Stomach (tissue), 9 donors: Measurements from ENCODE around the gene KRTAP10-4. TPM values are rescaled to one million over a fixed set of nuclear protein-coding genes. Genes with fewer than 3 reads are reported as not detected.

ENCODE experiments used
- DNase-seq, 2 donors: peaks; one replicate each; pipeline versions ENCODE4 v3.0.0 to v3.0.0-alpha.2; 2013 to 2019
- H3K27ac ChIP-seq, 5 donors: fragments of 200-600 bp in 4 of 5; sonication (generic) in 4 of 5; one replicate each; pipeline ENCODE4 v1.5.1; 2013 to 2019; ENCODE audit warnings: mild to moderate bottlenecking in 1 of 5, moderate library complexity in 1 of 5
- H3K27me3 ChIP-seq, 3 donors: fragments of 200-600 bp; sonication (generic); one replicate each; pipeline ENCODE4 v1.5.1; 2017 to 2019; ENCODE audit warnings: mixed run types in 1 of 3
- H3K36me3 ChIP-seq, 4 donors: fragments of 200-600 bp; sonication (generic); 1 replicate in 3 of 4; 2 replicates in 1 of 4; pipeline ENCODE4 v1.5.1; 2016 to 2019
- H3K4me1 ChIP-seq, 4 donors: fragments of 200-600 bp; sonication (generic); one replicate each; pipeline ENCODE4 v1.5.1; 2016 to 2019
- H3K4me3 ChIP-seq, 4 donors: fragments of 200-600 bp; sonication (generic) in 3 of 4; one replicate each; pipeline ENCODE4 v1.5.1; 2016 to 2019; ENCODE audit warnings: mild to moderate bottlenecking in 1 of 4
- H3K9me3 ChIP-seq, 4 donors: fragments of 200-600 bp; sonication (generic); one replicate each; pipeline ENCODE4 v1.5.1; 2016 to 2019
- EP300 ChIP-seq: sonication (generic); formaldehyde crosslinking; IDR thresholded peaks from one replicate; pipeline ENCODE4 v1.6.1; 2017; ENCODE audit warnings: antibody characterized with exemption
- POLR2A ChIP-seq, 4 donors: fragments of 450-650 bp; IDR thresholded peaks; one replicate each; pipeline ENCODE4 v1.6.1; 2016; ENCODE audit warnings: antibody characterized with exemption in 4 of 4, control low read depth in 2 of 4, mild to moderate bottlenecking in 1 of 4, moderate library complexity in 1 of 4
- POLR2AphosphoS5 ChIP-seq, 3 donors: sonication (generic); formaldehyde crosslinking; IDR thresholded peaks; one replicate each; pipeline ENCODE4 v1.6.1; 2016; ENCODE audit warnings: antibody characterized with exemption in 3 of 3
- WGBS, 5 donors: extraction: QIAGEN DNeasy Blood & Tissue Kit in 3 of 5; methylation state at CpG; one replicate each; pipeline versions ENCODE4 v1.1.5 to v1.1.7; 2013 to 2018; 5-methylcytosine and 5-hydroxymethylcytosine counted together
- intact Hi-C: fragments of 100-400 bp; cut with DNase I; formaldehyde crosslinking; loops from one replicate; pipeline ENCODE4 v1.15.1; 2023; ENCODE audit warnings: low total_unique reads
- polyA plus RNA-seq, 3 donors: library from polyadenylated mRNA; stranded (reverse); fragments of 200-250 nt; gene quantifications; one replicate each; pipeline ENCODE4 v1.2.3, GENCODE V29; 2013
- total RNA-seq, 5 donors: library from RNA; depleted of rRNA; stranded (reverse); fragments of >200 nt; gene quantifications; one replicate each; pipeline versions ENCODE4 v1.1.0 to v1.2.3, GENCODE V29; 2014 to 2016
- TF ChIP-seq, protein P1 (sequence below), 7 experiments: fragments of 450-650 bp in 4 of 7; fragments of 200-600 bp in 3 of 7; sonication (generic) in 3 of 7; IDR thresholded peaks; one replicate each; pipeline ENCODE4 v1.5.1; 2016 to 2019; ENCODE audit warnings: antibody characterized with exemption in 7 of 7, control low read depth in 2 of 7, mild to moderate bottlenecking in 1 of 7
- donor health status: healthy with polysubstance abuse.
- donor health status: Bipolar disorder and iron deficiency.
- donor health status: healthy.

KRTAP10-4 gene
- total and polyA plus RNA-seq, 8 donors: not detected

DNA sequence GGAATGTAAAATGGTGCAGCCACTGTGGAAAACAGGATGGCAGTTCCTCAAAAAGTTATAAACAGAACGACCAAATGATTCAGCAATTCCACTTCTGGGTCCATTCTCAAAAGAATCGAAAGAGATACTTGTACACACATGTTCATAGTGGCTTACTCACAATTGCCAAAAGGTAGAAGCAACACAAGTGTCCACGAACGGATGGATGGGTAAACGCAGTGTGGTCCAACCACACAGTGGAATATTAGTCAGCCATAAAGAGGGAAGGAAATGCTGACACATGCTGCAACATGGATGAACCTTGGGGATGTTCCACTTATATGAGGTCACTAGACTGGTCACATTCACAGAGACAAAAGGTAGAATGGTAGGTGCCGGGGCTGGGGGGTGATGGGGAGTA is 38.8 kb upstream of the KRTAP10-4 start:
- DNase-seq: no peak
- intact Hi-C loops: no loop called here

DNA sequence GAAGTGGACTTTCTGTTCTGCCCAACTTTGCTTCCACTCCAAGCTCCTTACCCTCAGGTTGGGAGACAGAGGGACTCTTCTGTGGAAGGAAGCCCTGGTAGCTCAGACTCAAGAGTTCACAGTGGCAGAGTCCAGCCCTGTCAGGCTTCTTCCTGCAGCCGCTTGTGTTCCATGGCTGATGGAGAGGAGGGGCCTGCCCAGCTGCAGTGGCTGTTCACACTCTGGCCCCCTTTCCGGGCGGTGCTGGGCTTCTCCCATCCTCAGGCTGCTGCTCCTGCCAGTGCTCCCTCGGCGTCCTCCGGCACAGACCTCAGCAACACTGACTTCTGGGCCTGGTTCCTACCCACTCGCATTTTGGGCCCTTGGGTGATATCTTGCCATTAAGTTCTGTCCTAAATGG is 37.6 kb upstream of the KRTAP10-4 start:
- TF ChIP-seq POLR2AphosphoS5 (IDR thresholded peaks at IDR 0.05) (no peak), POLR2A (IDR thresholded peaks at IDR 0.05) (no peak), EP300 (no peak)
- TF ChIP-seq, protein P1, sequence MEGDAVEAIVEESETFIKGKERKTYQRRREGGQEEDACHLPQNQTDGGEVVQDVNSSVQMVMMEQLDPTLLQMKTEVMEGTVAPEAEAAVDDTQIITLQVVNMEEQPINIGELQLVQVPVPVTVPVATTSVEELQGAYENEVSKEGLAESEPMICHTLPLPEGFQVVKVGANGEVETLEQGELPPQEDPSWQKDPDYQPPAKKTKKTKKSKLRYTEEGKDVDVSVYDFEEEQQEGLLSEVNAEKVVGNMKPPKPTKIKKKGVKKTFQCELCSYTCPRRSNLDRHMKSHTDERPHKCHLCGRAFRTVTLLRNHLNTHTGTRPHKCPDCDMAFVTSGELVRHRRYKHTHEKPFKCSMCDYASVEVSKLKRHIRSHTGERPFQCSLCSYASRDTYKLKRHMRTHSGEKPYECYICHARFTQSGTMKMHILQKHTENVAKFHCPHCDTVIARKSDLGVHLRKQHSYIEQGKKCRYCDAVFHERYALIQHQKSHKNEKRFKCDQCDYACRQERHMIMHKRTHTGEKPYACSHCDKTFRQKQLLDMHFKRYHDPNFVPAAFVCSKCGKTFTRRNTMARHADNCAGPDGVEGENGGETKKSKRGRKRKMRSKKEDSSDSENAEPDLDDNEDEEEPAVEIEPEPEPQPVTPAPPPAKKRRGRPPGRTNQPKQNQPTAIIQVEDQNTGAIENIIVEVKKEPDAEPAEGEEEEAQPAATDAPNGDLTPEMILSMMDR (IDR thresholded peaks at IDR 0.05): no peak
- intact Hi-C loops: no loop called here
- H3K9me3 ChIP-seq: no peaks in the 10 kb centered on the region
- H3K27me3 ChIP-seq: peaks cover 0 to 51% (median 6%) of the 10 kb centered on the region in 3 donors
- H3K27ac ChIP-seq: no peak overlapping the region
- H3K4me3 ChIP-seq: no peak overlapping the region
- no peak for DNase-seq
- H3K36me3 ChIP-seq: no peaks in the 10 kb centered on the region
- no peaks in the 10 kb centered on the region for H3K4me1 ChIP-seq
- WGBS, 5 donors: 46 to 63% (median 57%) methylated on average over 2 to 7 of the region's 7 CpGs

More for the DNA sequence above, 38.8 kb upstream of the KRTAP10-4 start:
- Histone ChIP-seq H3K4me3 (no peak overlapping the region), H3K27me3 (peaks cover 0 to 55% (median 6%) of the 10 kb centered on the region in 3 donors), H3K27ac (no peak overlapping the region), H3K9me3 (no peaks in the 10 kb centered on the region), H3K36me3 (no peaks in the 10 kb centered on the region), H3K4me1 (no peaks in the 10 kb centered on the region)
- 88 to 93% (median 90%) methylated on average over 6 of the region's 6 CpGs for WGBS, 5 donors
- TF ChIP-seq POLR2A (IDR thresholded peaks at IDR 0.05) (no peak), EP300 (no peak), POLR2AphosphoS5 (IDR thresholded peaks at IDR 0.05) (no peak)
- TF ChIP-seq, protein P1 (IDR thresholded peaks at IDR 0.05): no peak

DNA sequence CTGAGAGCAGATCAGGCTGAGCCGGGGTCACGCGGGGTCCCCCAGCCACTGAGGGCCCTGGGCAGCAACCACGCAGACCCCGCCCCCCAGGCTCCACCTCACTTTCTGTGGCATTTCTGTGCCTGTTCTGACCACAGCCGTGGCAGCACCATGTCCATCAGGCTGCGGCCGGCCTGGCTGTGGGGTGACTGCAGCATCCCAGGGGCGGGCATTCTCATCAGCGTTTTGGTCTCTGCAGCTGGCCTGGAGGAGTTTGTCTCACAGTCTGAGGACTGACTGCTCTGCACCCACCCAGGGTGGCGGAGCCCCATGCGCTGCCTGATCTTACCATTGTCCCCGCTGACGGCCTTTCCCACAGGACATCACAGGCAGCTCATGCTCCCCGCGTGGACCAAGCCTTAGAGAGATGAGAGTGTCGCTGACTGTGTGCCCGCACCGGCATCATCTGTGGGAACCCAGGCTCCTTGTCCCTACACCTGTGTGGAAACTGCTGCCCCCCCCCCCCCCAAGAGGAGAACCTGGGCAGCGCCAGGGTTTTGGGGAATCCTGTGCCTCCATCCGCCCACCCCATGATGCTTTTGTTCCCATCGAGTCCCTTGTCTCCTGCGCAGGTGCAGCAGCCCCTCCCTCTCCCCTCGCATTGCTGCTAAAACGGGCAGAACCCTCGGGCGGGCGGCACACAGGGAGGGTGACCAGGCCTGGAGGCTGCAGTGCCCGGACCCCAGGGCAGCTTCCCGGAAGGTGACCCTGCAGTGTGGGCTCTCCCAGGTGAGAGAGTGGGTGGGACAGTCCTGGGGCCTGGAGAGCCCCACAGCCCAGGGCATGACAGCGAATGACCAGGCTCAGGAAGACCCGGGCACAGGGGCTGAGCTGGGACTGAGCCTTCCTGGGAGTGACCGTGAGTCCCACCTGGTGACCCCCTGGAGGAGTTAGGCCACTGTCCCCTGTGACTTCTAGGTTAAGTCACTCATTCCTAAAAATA is 35.3 kb upstream of the KRTAP10-4 start:
- peak in 1 of 2 donors; percentile 21 for DNase-seq
- Histone ChIP-seq H3K4me3 (no peak overlapping the region), H3K4me1 (no peaks in the 10 kb centered on the region), H3K9me3 (peaks cover 0 to 16% (median 6%) of the 10 kb centered on the region in 4 donors), H3K36me3 (no peaks in the 10 kb centered on the region), H3K27me3 (peaks cover 0 to 36% (median 6%) of the 10 kb centered on the region in 3 donors), H3K27ac (no peak overlapping the region)
- intact Hi-C loops: no loop called here
- 88 to 93% (median 92%) methylated on average over 15 to 33 of the region's 33 CpGs for WGBS, 5 donors
- TF ChIP-seq POLR2A (IDR thresholded peaks at IDR 0.05): no peak
- TF ChIP-seq, protein P1 (IDR thresholded peaks at IDR 0.05): no peak
- TF ChIP-seq EP300: no peak
- no peak for TF ChIP-seq POLR2AphosphoS5 (IDR thresholded peaks at IDR 0.05)

DNA sequence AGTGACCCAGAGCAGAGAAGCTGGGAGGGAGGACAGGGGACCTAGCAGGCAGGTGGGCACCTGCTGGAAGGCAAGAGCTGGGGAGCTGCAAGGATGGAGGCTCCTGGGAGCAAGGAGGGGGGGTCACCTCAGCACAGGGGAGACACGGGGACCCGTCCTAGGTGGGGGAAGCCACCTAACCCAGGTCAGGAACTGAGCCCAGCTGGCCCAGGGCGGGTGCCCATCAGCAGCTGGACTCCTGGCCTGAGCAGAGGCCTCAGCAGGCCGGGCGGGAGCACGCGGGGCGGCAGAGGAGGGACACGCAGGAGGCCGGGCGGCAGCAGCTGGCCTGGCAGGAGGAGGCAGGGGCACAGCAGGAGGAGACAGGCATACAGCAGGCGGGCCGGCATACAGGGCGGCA is 34.5 kb upstream of the KRTAP10-4 start:
- H3K27me3 ChIP-seq: peaks cover 0 to 31% (median 6%) of the 10 kb centered on the region in 3 donors
- peaks cover 0 to 19% (median 8%) of the 10 kb centered on the region in 4 donors for H3K9me3 ChIP-seq
- intact Hi-C loops: no loop called here
- H3K4me3 ChIP-seq: no peak overlapping the region
- H3K4me1 ChIP-seq: no peaks in the 10 kb centered on the region
- no peak overlapping the region for H3K27ac ChIP-seq
- DNase-seq: no peak
- WGBS, 5 donors: 64 to 77% (median 65%) methylated on average over 9 to 14 of the region's 14 CpGs
- TF ChIP-seq EP300: no peak
- TF ChIP-seq POLR2A (IDR thresholded peaks at IDR 0.05): no peak
- no peak for TF ChIP-seq POLR2AphosphoS5 (IDR thresholded peaks at IDR 0.05)
- TF ChIP-seq, protein P1 (IDR thresholded peaks at IDR 0.05): no peak
- H3K36me3 ChIP-seq: no peaks in the 10 kb centered on the region
